IMR-90 (cell line): ENCODE results near the gene SLC15A2. TPM values are rescaled to one million over a fixed set of nuclear protein-coding genes. Genes with fewer than 3 reads are reported as not detected.

Experiments used
- ATAC-seq: fragments of 200-7000 bp; cut with Tn5 transposase; 2 replicates; pipeline ENCODE4 v1.9.1; 2020; ENCODE audit warnings: low read depth, mild to moderate bottlenecking, moderate library complexity
- BruUV-seq: library from RNA; stranded (reverse); fragments of 400-500 nt; replicated peaks from 2 replicates; lab custom pipeline; 2021; lab: Mats Ljungman, UMichigan
- CTCF ChIA-PET: fragments of 300-600 bp; formaldehyde crosslinking; extraction: SDS; loops from one replicate; lab custom pipeline; 2021; ENCODE audit warnings: antibody characterized with exemption; lab: Yijun Ruan, JAX
- POLR2A ChIA-PET: fragments of 300-600 bp; sonication (Branson Sonifier 250); formaldehyde crosslinking; loops from one replicate; lab custom pipeline; 2022; ENCODE audit warnings: antibody characterized with exemption; ENCODE audit not compliant: unreplicated experiment; lab: Charles Lee
- DNase-seq: peaks from one replicate; pipeline ENCODE4 v3.0.0; 2013
- H2AFZ ChIP-seq: replicated peaks from 2 replicates; pipeline ENCODE3; 2013; ENCODE audit warnings: low read length, mild to moderate bottlenecking; ENCODE audit not compliant: poor library complexity
- H2AK5ac ChIP-seq: 2 replicates; pipeline ENCODE4 v1.6.1; 2013; ENCODE audit warnings: low read depth, low read length, inconsistent platforms
- H2AK9ac ChIP-seq: replicated peaks from 2 replicates; pipeline ENCODE3; 2013; ENCODE audit warnings: mild to moderate bottlenecking, low read depth, low read length, moderate library complexity; ENCODE audit not compliant: poor library complexity
- H2BK120ac ChIP-seq: 2 replicates; pipeline ENCODE4 v1.6.1; 2013; ENCODE audit warnings: low read depth, low read length, inconsistent platforms
- H2BK15ac ChIP-seq: 3 replicates; pipeline ENCODE4 v1.6.1; 2013; ENCODE audit warnings: low read depth, low read length, inconsistent platforms
- H2BK20ac ChIP-seq: 2 replicates; pipeline ENCODE4 v1.6.1; 2013; ENCODE audit warnings: low read depth, mild to moderate bottlenecking, inconsistent platforms, low read length, moderate library complexity
- H2BK5ac ChIP-seq: 2 replicates; pipeline ENCODE4 v1.6.1; 2013; ENCODE audit warnings: mild to moderate bottlenecking, low read depth, low read length, inconsistent platforms; ENCODE audit not compliant: poor library complexity, severe bottlenecking
- H3K14ac ChIP-seq: replicated peaks from 2 replicates; pipeline ENCODE4 v1.6.1; 2013; ENCODE audit warnings: low read depth, low read length, inconsistent platforms
- H3K18ac ChIP-seq: 2 replicates; pipeline ENCODE4 v1.6.1; 2013; ENCODE audit warnings: low read depth, low read length, control low read depth
- H3K23ac ChIP-seq: 2 replicates; pipeline ENCODE4 v1.6.1; 2013; ENCODE audit warnings: low read depth, low read length, inconsistent platforms
- H3K27ac ChIP-seq: 2 replicates; pipeline ENCODE4 v1.5.1; 2013; ENCODE audit warnings: mild to moderate bottlenecking, control low read depth, low read length; ENCODE audit not compliant: insufficient read depth
- H3K27me3 ChIP-seq: 2 replicates; pipeline ENCODE4 v1.6.1; 2013; ENCODE audit warnings: low read length; ENCODE audit not compliant: control insufficient read depth, insufficient read depth
- H3K36me3 ChIP-seq: 2 replicates; pipeline ENCODE4 v1.6.1; 2013; ENCODE audit warnings: low read length, mixed read lengths; ENCODE audit not compliant: control insufficient read depth, insufficient read depth
- H3K4ac ChIP-seq: 2 replicates; pipeline ENCODE4 v1.6.1; 2013; ENCODE audit warnings: low read depth, low read length, inconsistent platforms
- H3K4me1 ChIP-seq: 2 replicates; pipeline ENCODE4 v1.6.1; 2013; ENCODE audit warnings: low read length, mixed read lengths; ENCODE audit not compliant: control insufficient read depth, insufficient read depth
- H3K4me2 ChIP-seq: 2 replicates; pipeline ENCODE4 v1.6.1; 2013; ENCODE audit warnings: low read depth, mild to moderate bottlenecking, control low read depth, low read length, moderate library complexity
- H3K4me3 ChIP-seq: 2 replicates; pipeline ENCODE4 v1.5.1; 2013; ENCODE audit warnings: low read depth, mild to moderate bottlenecking, control low read depth, low read length, moderate library complexity; ENCODE audit not compliant: insufficient read depth
- H3K56ac ChIP-seq: 2 replicates; pipeline ENCODE4 v1.6.1; 2013; ENCODE audit warnings: low read length, inconsistent platforms; ENCODE audit not compliant: insufficient read depth; ENCODE audit errors: extremely low read depth
- H3K79me1 ChIP-seq, 2 experiments: 2 replicates each; pipeline ENCODE4 v1.6.1; 2013; ENCODE audit warnings: low read length in 2 of 2, inconsistent platforms in 1 of 2, low read depth in 1 of 2
- H3K9ac ChIP-seq: 2 replicates; pipeline ENCODE4 v1.6.1; 2013; ENCODE audit warnings: low read depth, low read length, control low read depth
- H3K9me1 ChIP-seq: 2 replicates; pipeline ENCODE4 v1.6.1; 2013; ENCODE audit warnings: low read length, inconsistent platforms; ENCODE audit not compliant: insufficient read depth
- H3K9me3 ChIP-seq: 2 replicates; pipeline ENCODE4 v1.6.1; 2013; ENCODE audit warnings: low read length; ENCODE audit not compliant: control insufficient read depth, insufficient read depth
- H4K20me1 ChIP-seq: 2 replicates; pipeline ENCODE4 v1.6.1; 2013; ENCODE audit warnings: low read length, inconsistent platforms; ENCODE audit not compliant: insufficient read depth
- H4K5ac ChIP-seq: 2 replicates; pipeline ENCODE4 v1.6.1; 2013; ENCODE audit warnings: mild to moderate bottlenecking, low read depth, low read length, control low read depth
- H4K8ac ChIP-seq, 2 experiments: 2 replicates each; pipeline ENCODE4 v1.6.1; 2013; ENCODE audit warnings: low read depth in 2 of 2, low read length in 2 of 2, control low read depth in 1 of 2, inconsistent platforms in 1 of 2
- H4K91ac ChIP-seq: 2 replicates; pipeline ENCODE4 v1.6.1; 2013; ENCODE audit warnings: low read depth, low read length, inconsistent platforms; ENCODE audit not compliant: insufficient read depth
- CEBPB ChIP-seq: IDR thresholded peaks from 2 replicates; pipeline ENCODE4 v1.6.1; 2012; ENCODE audit warnings: low read depth, low read length, improper control_type of control experiment
- CHD1 ChIP-seq: IDR thresholded peaks from 2 replicates; pipeline ENCODE4 v1.6.1; 2012; ENCODE audit warnings: low read depth, low read length, improper control_type of control experiment
- FOS ChIP-seq: fragments of 150-350 bp; IDR thresholded peaks from 2 replicates; pipeline ENCODE4 v1.6.1; 2016; ENCODE audit warnings: low read depth, low read length
- MAFK ChIP-seq: IDR thresholded peaks from 2 replicates; pipeline ENCODE4 v1.6.1; 2012; ENCODE audit warnings: low read depth, low read length, improper control_type of control experiment
- MXI1 ChIP-seq: IDR thresholded peaks from 2 replicates; pipeline ENCODE4 v1.6.1; 2012; ENCODE audit warnings: low read depth, mild to moderate bottlenecking, low read length, moderate library complexity, borderline replicate concordance
- NFE2L2 ChIP-seq: fragments of 150-350 bp; IDR thresholded peaks from 2 replicates; pipeline ENCODE4 v1.6.1; 2016; ENCODE audit warnings: low read depth, mild to moderate bottlenecking, low read length
- POLR2A ChIP-seq: IDR thresholded peaks from 2 replicates; pipeline ENCODE4 v1.6.1; 2012; ENCODE audit warnings: mild to moderate bottlenecking, low read depth, low read length
- RAD21 ChIP-seq: IDR thresholded peaks from 2 replicates; pipeline ENCODE4 v1.6.1; 2012; ENCODE audit warnings: low read length, improper control_type of control experiment
- RFX5 ChIP-seq: IDR thresholded peaks from 2 replicates; pipeline ENCODE4 v1.8.0; 2012; ENCODE audit warnings: low read depth, mild to moderate bottlenecking, low read length, moderate library complexity
- SMC3 ChIP-seq: fragments of 150-350 bp; IDR thresholded peaks from 2 replicates; pipeline ENCODE4 v1.6.1; 2016; ENCODE audit warnings: low read depth, mild to moderate bottlenecking, antibody characterized with exemption, low read length, moderate library complexity
- dilution Hi-C: fragments of 300-500 bp; cut with HindIII; formaldehyde crosslinking; loops from one replicate; pipeline ENCODE4 v1.14.3; 2018; ENCODE audit warnings: low sequenced_read_pairs; ENCODE audit not compliant: unreplicated experiment
- in situ Hi-C: fragments of 300-500 bp; cut with MboI; formaldehyde crosslinking; loops from 3 replicates; pipeline ENCODE4 v1.14.3; 2019; ENCODE audit warnings: low sequenced_read_pairs, inconsistent platforms, mixed read lengths
- intact Hi-C: fragments of 100-400 bp; cut with micrococcal nuclease; formaldehyde crosslinking; loops from 2 replicates; pipeline ENCODE4 v1.10.0; 2022
- polyA plus RNA-seq, 3 experiments: library from polyadenylated mRNA; depleted of rRNA; stranded (reverse); fragments of >200 nt; gene quantifications; 2 replicates each; pipeline ENCODE4 v1.2.3, GENCODE V29; 2012; ENCODE audit warnings: low replicate concordance in 1 of 3
- total RNA-seq: library from RNA; depleted of rRNA; stranded (reverse); fragments of >200 nt; gene quantifications from 2 replicates; pipeline ENCODE4 v1.2.3, GENCODE V29; 2012
- TF ChIP-seq, protein P1 (sequence below): fragments of 150-350 bp; IDR thresholded peaks from 2 replicates; pipeline ENCODE4 v1.6.1; 2016; ENCODE audit warnings: low read depth, mild to moderate bottlenecking, low read length, moderate library complexity, borderline replicate concordance
- TF ChIP-seq, protein P2 (sequence below): fragments of 150-350 bp; IDR thresholded peaks from 2 replicates; pipeline ENCODE4 v1.6.1; 2017; ENCODE audit warnings: mild to moderate bottlenecking, antibody characterized with exemption, low read length, low read depth

Gene SLC15A2
- total and polyA plus RNA-seq, 2 of the 4 experiments (the other 2 are of a cell fraction), result 0.18 to 0.31 TPM

DNA sequence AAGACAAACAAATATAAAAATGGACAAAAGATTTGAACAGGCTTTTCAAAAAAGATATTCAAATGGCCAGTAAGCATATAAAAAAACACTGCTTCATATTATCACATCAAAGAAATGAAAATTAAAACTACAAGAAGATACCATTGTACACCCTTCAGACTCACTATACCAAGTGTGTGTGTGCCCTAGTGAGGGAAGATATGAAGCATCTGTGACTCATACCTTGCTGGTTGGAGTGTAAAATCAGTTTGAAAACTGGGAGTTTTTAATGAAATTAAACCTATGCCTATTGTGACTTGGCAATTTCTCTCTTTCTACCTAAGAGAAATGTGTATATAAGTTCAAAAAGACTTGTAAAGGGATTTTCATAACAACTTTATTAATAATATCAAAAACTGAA lies 23.5 kb upstream of the SLC15A2 start:
- Histone ChIP-seq H3K9me3 (no peaks in the 10 kb centered on the region), H3K4me1 (no peaks in the 10 kb centered on the region), H3K18ac (no peak overlapping the region), H2BK20ac (no peak overlapping the region), H3K9ac (no peak overlapping the region), H3K23ac (no peak overlapping the region), H4K8ac (no peak overlapping the region), H3K36me3 (no peaks in the 10 kb centered on the region), H3K4me2 (no peak overlapping the region), H3K4me3 (no peak overlapping the region), H2BK15ac (no peak overlapping the region), H4K5ac (no peak overlapping the region), H3K14ac (no peak overlapping the region), H3K27me3 (no peaks in the 10 kb centered on the region), H4K20me1 (no peaks in the 10 kb centered on the region), H2AK5ac (no peak overlapping the region), H2AK9ac (no peak overlapping the region), H2BK120ac (no peak overlapping the region), H3K56ac (no peak overlapping the region), H2BK5ac (no peak overlapping the region), H2AFZ (no peak overlapping the region), H3K9me1 (no peaks in the 10 kb centered on the region), H3K27ac (no peak overlapping the region), H3K4ac (no peak overlapping the region), H4K91ac (no peak overlapping the region), H3K79me1 (no peaks in the 10 kb centered on the region)
- ChIA-PET POLR2A (interaction anchor here (0.6 kb wide), 1 partner anchor 1675 kb away, joined by 3 read pairs; no protein-coding TSS in a partner anchor), CTCF (no interaction called here)
- TF ChIP-seq, protein P1, sequence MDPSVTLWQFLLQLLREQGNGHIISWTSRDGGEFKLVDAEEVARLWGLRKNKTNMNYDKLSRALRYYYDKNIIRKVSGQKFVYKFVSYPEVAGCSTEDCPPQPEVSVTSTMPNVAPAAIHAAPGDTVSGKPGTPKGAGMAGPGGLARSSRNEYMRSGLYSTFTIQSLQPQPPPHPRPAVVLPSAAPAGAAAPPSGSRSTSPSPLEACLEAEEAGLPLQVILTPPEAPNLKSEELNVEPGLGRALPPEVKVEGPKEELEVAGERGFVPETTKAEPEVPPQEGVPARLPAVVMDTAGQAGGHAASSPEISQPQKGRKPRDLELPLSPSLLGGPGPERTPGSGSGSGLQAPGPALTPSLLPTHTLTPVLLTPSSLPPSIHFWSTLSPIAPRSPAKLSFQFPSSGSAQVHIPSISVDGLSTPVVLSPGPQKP, result no peak
- TF ChIP-seq FOS (no peak), CHD1 (no peak), MXI1 (no peak), CEBPB (no peak), RFX5 (no peak), RAD21 (no peak), NFE2L2 (no peak), POLR2A (no peak), MAFK (no peak), SMC3 (no peak)
- TF ChIP-seq, protein P2, sequence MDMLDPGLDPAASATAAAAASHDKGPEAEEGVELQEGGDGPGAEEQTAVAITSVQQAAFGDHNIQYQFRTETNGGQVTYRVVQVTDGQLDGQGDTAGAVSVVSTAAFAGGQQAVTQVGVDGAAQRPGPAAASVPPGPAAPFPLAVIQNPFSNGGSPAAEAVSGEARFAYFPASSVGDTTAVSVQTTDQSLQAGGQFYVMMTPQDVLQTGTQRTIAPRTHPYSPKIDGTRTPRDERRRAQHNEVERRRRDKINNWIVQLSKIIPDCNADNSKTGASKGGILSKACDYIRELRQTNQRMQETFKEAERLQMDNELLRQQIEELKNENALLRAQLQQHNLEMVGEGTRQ, result no peak
- DNase-seq (peak; percentile 4), ATAC-seq (no peak)
- in situ Hi-C loops (no loop called here), dilution Hi-C loops (no loop called here), intact Hi-C loops (no loop called here)
- BruUV-seq, result no TSS peak
